CD14-positive monocyte (primary cell): ENCODE results near the gene DCTN5. TPM values are rescaled to one million over a fixed set of nuclear protein-coding genes. Genes with fewer than 3 reads are reported as not detected.

Experiments
- DNase-seq, 3 donors: peaks; one replicate each; pipeline ENCODE4 v3.0.0-alpha.2; 2011 to 2022
- H2AFZ ChIP-seq: 2 replicates; pipeline ENCODE4 v1.6.0; 2012; ENCODE audit warnings: mild to moderate bottlenecking, low read depth, low read length, inconsistent platforms; ENCODE audit not compliant: insufficient read depth, poor library complexity, severe bottlenecking
- H3K27ac ChIP-seq, 2 donors: 1 replicate in 1 of 2; 2 replicates in 1 of 2; pipeline ENCODE4 v1.5.1; 2012 to 2013; ENCODE audit warnings: low read length in 2 of 2, control low read depth in 1 of 2, inconsistent platforms in 1 of 2, low read depth in 1 of 2, mild to moderate bottlenecking in 1 of 2
- H3K27me3 ChIP-seq, 2 donors: one replicate each; pipeline versions ENCODE4 v1.6.0 to v1.6.1; 2011 to 2013; ENCODE audit warnings: low read length in 2 of 2; ENCODE audit not compliant: control insufficient read depth in 2 of 2, insufficient read depth in 2 of 2
- H3K36me3 ChIP-seq, 2 donors: replicated peaks in 1 of 2; 1 replicate in 1 of 2; 2 replicates in 1 of 2; pipeline versions ENCODE4 v1.5.1 to v1.6.1; 2012 to 2013; ENCODE audit warnings: low read length in 2 of 2, control low read depth in 1 of 2, inconsistent platforms in 1 of 2, mild to moderate bottlenecking in 1 of 2; ENCODE audit not compliant: insufficient read depth in 2 of 2, control insufficient read depth in 1 of 2
- H3K4me1 ChIP-seq, 2 donors: 1 replicate in 1 of 2; 2 replicates in 1 of 2; pipeline versions ENCODE4 v1.5.1 to v1.6.1; 2012 to 2013; ENCODE audit warnings: low read length in 2 of 2, control low read depth in 1 of 2, inconsistent platforms in 1 of 2, mild to moderate bottlenecking in 1 of 2, moderate library complexity in 1 of 2; ENCODE audit not compliant: insufficient read depth in 2 of 2, control insufficient read depth in 1 of 2
- H3K4me2 ChIP-seq: replicated peaks from 2 replicates; pipeline ENCODE3; 2012; ENCODE audit warnings: low read length, moderate library complexity, mild to moderate bottlenecking; ENCODE audit not compliant: poor library complexity, severe bottlenecking; ENCODE audit errors: extremely low read depth
- H3K4me3 ChIP-seq, 3 experiments: fragments of 200-600 bp in 1 of 3; sonication (generic) in 1 of 3; replicated peaks in 1 of 3; 1 replicate in 2 of 3; 2 replicates in 1 of 3; pipeline ENCODE4 v1.5.1; 2011 to 2013; ENCODE audit warnings: low read length in 3 of 3, mild to moderate bottlenecking in 3 of 3, control low read depth in 2 of 3, low read depth in 2 of 3, inconsistent platforms in 1 of 3, moderate library complexity in 1 of 3
- H3K79me2 ChIP-seq: 2 replicates; pipeline ENCODE4 v1.6.0; 2012; ENCODE audit warnings: mild to moderate bottlenecking, control low read depth, inconsistent platforms, low read length, moderate library complexity; ENCODE audit not compliant: insufficient read depth
- H3K9ac ChIP-seq: 2 replicates; pipeline ENCODE4 v1.6.0; 2017; ENCODE audit warnings: low read length, mild to moderate bottlenecking; ENCODE audit not compliant: insufficient read depth, poor library complexity, severe bottlenecking
- H3K9me3 ChIP-seq, 2 donors: replicated peaks in 1 of 2; 1 replicate in 1 of 2; 2 replicates in 1 of 2; pipeline versions ENCODE4 v1.5.1 to v1.6.1; 2012 to 2013; ENCODE audit warnings: low read length in 2 of 2, control low read depth in 1 of 2; ENCODE audit not compliant: control insufficient read depth in 1 of 2, insufficient read depth in 1 of 2
- H4K20me1 ChIP-seq: 2 replicates; pipeline ENCODE4 v1.6.0; 2012; ENCODE audit warnings: mild to moderate bottlenecking, low read length, control low read depth, moderate library complexity; ENCODE audit not compliant: insufficient read depth
- H3K27ac Mint-ChIP-seq, 7 donors: one replicate each; pipeline ENCODE4 v1.8.0; 2020; ENCODE audit warnings: mild to moderate bottlenecking in 7 of 7, mixed read lengths in 7 of 7, moderate library complexity in 6 of 7, inconsistent platforms in 2 of 7
- H3K27me3 Mint-ChIP-seq, 3 donors: one replicate each; pipeline ENCODE4 v1.8.0; 2021 to 2022; ENCODE audit warnings: low read depth in 3 of 3, mild to moderate bottlenecking in 3 of 3, mixed read lengths in 3 of 3, moderate library complexity in 3 of 3, inconsistent platforms in 1 of 3
- H3K36me3 Mint-ChIP-seq, 2 donors: one replicate each; pipeline ENCODE4 v1.8.0; 2020; ENCODE audit warnings: mixed read lengths in 2 of 2, inconsistent platforms in 1 of 2, mild to moderate bottlenecking in 1 of 2
- H3K4me1 Mint-ChIP-seq: one replicate; pipeline ENCODE4 v1.8.0; 2020; ENCODE audit warnings: mild to moderate bottlenecking, mixed read lengths
- H3K4me3 Mint-ChIP-seq, 2 donors: one replicate each; pipeline ENCODE4 v1.8.0; 2020; ENCODE audit warnings: mild to moderate bottlenecking in 2 of 2, mixed read lengths in 2 of 2, moderate library complexity in 1 of 2
- H3K9me3 Mint-ChIP-seq, 7 donors: one replicate each; pipeline ENCODE4 v1.8.0; 2020 to 2022; ENCODE audit warnings: mixed read lengths in 7 of 7, mild to moderate bottlenecking in 6 of 7, moderate library complexity in 6 of 7, inconsistent platforms in 2 of 7
- WGBS: methylation state at CpG from one replicate; pipeline ENCODE4 v1.1.5; 2013; ENCODE audit warnings: missing lambda C conversion rate; ENCODE audit not compliant: insufficient coverage; 5-methylcytosine and 5-hydroxymethylcytosine counted together
- intact Hi-C, 2 donors: fragments of 100-400 bp; cut with micrococcal nuclease; formaldehyde crosslinking; loops; one replicate each; pipeline versions ENCODE4 v1.15.0 to v1.15.1; 2023
- polyA plus RNA-seq, 3 donors: library from polyadenylated mRNA; depleted of rRNA in 1 of 3; unstranded in 2 of 3; stranded (reverse) in 1 of 3; fragments of 300-500 nt in 2 of 3; fragments of >200 nt in 1 of 3; fragmentation: Illumina TruSeq in 2 of 3; gene quantifications; 1 replicate in 2 of 3; 2 replicates in 1 of 3; pipeline ENCODE4 v1.2.3, GENCODE V29; 2012 to 2021
- TF ChIP-seq, protein P1 (sequence below): fragments of 200-600 bp; IDR thresholded peaks from one replicate; pipeline ENCODE4 v1.8.0; 2022; ENCODE audit warnings: antibody characterized with exemption, mild to moderate bottlenecking

DCTN5 gene
- polyA plus RNA-seq, 3 donors, result 29.3 to 54.3 (median 42.0) TPM

DNA sequence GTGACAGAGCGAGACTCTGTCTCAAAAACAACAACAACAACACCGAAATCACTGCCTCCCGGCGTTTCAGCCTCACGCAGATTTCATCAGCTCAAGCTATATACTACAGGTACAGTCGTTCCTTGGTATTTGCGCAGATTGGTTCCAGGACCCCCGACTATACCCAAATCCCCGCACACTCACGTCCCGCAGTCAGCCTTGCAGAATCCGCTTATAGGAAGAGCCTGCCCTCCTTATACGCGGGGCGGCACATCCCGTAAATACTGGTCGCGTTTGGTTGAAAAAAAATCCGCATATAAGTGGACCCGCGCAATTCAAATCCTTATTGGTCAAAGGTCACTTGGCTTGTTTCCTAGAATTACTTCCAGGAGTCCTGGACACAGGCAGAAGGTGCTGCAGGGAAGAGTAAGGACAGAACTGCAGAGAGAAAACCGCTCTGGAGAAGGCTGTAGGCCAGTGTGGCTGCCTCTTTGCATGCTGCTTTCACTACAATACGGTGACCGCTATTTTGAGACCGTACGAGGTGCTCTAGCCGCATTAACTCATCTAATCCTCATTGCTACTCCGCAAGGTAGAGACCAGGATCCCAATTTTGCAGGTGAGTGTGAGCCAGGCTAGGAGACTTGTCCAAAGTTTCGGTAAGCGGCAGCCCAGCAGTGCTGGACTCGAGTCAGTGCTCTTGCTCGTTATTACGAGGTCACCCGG is 45.9 kb upstream of the DCTN5 start:
- TF ChIP-seq, protein P1, sequence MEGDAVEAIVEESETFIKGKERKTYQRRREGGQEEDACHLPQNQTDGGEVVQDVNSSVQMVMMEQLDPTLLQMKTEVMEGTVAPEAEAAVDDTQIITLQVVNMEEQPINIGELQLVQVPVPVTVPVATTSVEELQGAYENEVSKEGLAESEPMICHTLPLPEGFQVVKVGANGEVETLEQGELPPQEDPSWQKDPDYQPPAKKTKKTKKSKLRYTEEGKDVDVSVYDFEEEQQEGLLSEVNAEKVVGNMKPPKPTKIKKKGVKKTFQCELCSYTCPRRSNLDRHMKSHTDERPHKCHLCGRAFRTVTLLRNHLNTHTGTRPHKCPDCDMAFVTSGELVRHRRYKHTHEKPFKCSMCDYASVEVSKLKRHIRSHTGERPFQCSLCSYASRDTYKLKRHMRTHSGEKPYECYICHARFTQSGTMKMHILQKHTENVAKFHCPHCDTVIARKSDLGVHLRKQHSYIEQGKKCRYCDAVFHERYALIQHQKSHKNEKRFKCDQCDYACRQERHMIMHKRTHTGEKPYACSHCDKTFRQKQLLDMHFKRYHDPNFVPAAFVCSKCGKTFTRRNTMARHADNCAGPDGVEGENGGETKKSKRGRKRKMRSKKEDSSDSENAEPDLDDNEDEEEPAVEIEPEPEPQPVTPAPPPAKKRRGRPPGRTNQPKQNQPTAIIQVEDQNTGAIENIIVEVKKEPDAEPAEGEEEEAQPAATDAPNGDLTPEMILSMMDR, result no peak
- intact Hi-C loops, result no loop called here
- no peaks in the 10 kb centered on the region for H3K27me3 ChIP-seq
- H3K9ac ChIP-seq, result peak overlapping the region; percentile 91
- peaks cover 38% of the 10 kb centered on the region for H4K20me1 ChIP-seq
- H3K27ac ChIP-seq, result peak overlapping the region in 1 of 2 donors; percentile 85
- DNase-seq, result no peak
- H3K36me3 ChIP-seq, result peaks cover 29 to 32% of the 10 kb centered on the region in 2 donors
- peak overlapping the region in 5 of 7 donors; percentile 19 to 82 (median 73) for H3K27ac Mint-ChIP-seq
- peaks cover 16% of the 10 kb centered on the region in 2 donors for H3K4me1 ChIP-seq
- peaks cover 22 to 29% of the 10 kb centered on the region in 2 donors for H3K36me3 Mint-ChIP-seq
- H3K4me2 ChIP-seq, result peak overlapping the region; percentile 88
- H3K27me3 Mint-ChIP-seq, result no peaks in the 10 kb centered on the region
- H3K4me3 Mint-ChIP-seq, result peak overlapping the region; percentile 84 to 86
- peaks cover 15% of the 10 kb centered on the region for H3K4me1 Mint-ChIP-seq
- H3K9me3 ChIP-seq, result no peaks in the 10 kb centered on the region
- peak overlapping the region; percentile 93 for H2AFZ ChIP-seq
- peaks cover 55% of the 10 kb centered on the region for H3K79me2 ChIP-seq
- H3K9me3 Mint-ChIP-seq, result no peaks in the 10 kb centered on the region
- H3K4me3 ChIP-seq, result peak overlapping the region; percentile 79 to 97 (median 93)
- WGBS, result 28% methylated on average over 30 of the region's 34 CpGs

DNA sequence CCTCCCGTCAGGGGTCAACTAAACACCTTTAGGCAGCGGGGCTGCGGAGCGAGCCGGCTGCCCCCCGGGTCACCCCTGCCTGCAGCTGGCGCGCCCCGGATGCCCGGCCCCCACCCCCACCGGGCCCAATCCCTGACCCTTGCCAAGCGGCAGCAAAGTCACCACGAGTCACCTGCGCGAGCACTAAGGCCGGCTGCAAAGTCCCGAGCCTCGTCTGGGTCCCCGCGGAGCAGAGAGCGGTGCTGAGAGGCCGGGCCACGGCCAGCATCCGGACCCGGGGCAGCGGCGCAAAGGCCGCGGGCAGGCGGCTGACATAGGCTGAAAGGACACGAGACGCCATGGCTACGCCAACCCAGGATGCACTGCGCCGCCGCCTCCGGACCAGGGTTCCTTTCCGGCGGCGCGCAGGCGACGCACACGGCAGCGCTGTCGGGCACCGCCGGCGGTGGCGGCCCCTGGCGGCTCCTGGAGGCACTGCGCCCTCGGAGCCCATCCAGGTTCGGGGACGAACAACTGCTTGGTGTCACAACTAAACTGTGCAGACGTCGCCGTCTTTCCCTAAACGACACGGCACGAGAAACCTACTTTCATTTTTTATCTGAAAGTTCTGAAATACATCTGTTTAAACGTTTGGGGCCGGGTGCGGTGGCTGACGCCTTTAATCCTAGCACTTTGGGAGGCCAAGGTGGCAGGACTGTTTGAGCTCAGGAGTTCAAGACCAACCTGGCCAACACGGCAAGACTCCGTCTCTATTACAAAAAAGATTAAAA is 45.1 kb upstream of the DCTN5 start, which contains the start of gene NDUFAB1:
Gene NDUFAB1, minus strand, starts transcription at position 366 of the 770 bp plus-strand sequence. Its CDS starts 26 bp downstream, at position 340.
- peak within 1 kb of the TSS; percentile 79 to 97 (median 93) for H3K4me3 ChIP-seq
- TF ChIP-seq, protein P1, result peak; percentile 98
- H3K27me3 ChIP-seq, result no peaks in the 10 kb centered on the region
- H3K4me1 Mint-ChIP-seq, result peaks cover 15% of the 10 kb centered on the region
- under 1% methylated on average over 65 of the region's 67 CpGs for WGBS
- H3K36me3 ChIP-seq, result peaks cover 22 to 28% of the 10 kb centered on the region in 2 donors
- peak within 1 kb of the TSS; percentile 91 for H3K9ac ChIP-seq
- peak within 1 kb of the TSS; percentile 84 to 86 for H3K4me3 Mint-ChIP-seq
- DNase-seq, result peak; percentile 84 to 88 (median 86)
- peak within 1 kb of the TSS; percentile 48 to 85 for H3K27ac ChIP-seq
- H3K4me1 ChIP-seq, result peaks cover 16% of the 10 kb centered on the region in 2 donors
- H3K79me2 ChIP-seq, result peaks cover 48% of the 10 kb centered on the region
- H2AFZ ChIP-seq, result peak within 1 kb of the TSS; percentile 93
- peaks cover 30% of the 10 kb centered on the region for H4K20me1 ChIP-seq
- no peaks in the 10 kb centered on the region for H3K27me3 Mint-ChIP-seq
- H3K9me3 ChIP-seq, result no peaks in the 10 kb centered on the region
- no peaks in the 10 kb centered on the region for H3K9me3 Mint-ChIP-seq
- intact Hi-C loops, result loop anchor here (1.0 to 2.0 kb wide), 2 partner anchors 37 to 39 kb away; partner anchors contain the start of genes EARS2 (in 1 of the 2) and UBFD1 (in 1 of the 2)
- peaks cover 19 to 25% of the 10 kb centered on the region in 2 donors for H3K36me3 Mint-ChIP-seq
- peak within 1 kb of the TSS; percentile 88 for H3K4me2 ChIP-seq
- H3K27ac Mint-ChIP-seq, result peak within 1 kb of the TSS; percentile 71 to 86 (median 82)
